Effector CD8-positive, alpha-beta T cell (primary cell): ENCODE results near the gene SPG11.
"Not testable (repeated sequence)": the region's sequence is repeated elsewhere in the genome, so short reads cannot be mapped to it uniquely, and the experiment has no call there.

ENCODE experiments used
- DNase-seq: peaks from one replicate; lab custom pipeline; 2025; lab: John Stamatoyannopoulos, UW

Gene SPG11

GRCh38 chr15:44616974-44617373 is 46.5 kb downstream of the SPG11 start:
- DNase-seq, result no peak

GRCh38 chr15:44606740-44607139 is 56.7 kb downstream of the SPG11 start:
- DNase-seq, result no peak

GRCh38 chr15:44603126-44603525 is 60.3 kb downstream of the SPG11 start:
- DNase-seq, result no peak

- DNase-seq, result no peak
Observed at GRCh38 chr15:44598892-44599291, 64.6 kb downstream of the SPG11 start.

- DNase-seq, result no peak
Observed at GRCh38 chr15:44598066-44598465, 65.4 kb downstream of the SPG11 start.

- no peak for DNase-seq
Observed at GRCh38 chr15:44596511-44597010, 66.9 kb downstream of the SPG11 start.

GRCh38 chr15:44595656-44596510 is 67.6 kb downstream of the SPG11 start:
- DNase-seq, result no peak

GRCh38 chr15:44595246-44595645 is 68.2 kb downstream of the SPG11 start:
- DNase-seq, result no peak

GRCh38 chr15:44593042-44593736 is 70.3 kb downstream of the SPG11 start:
- no peak for DNase-seq

GRCh38 chr15:44591326-44591725 is 72.1 kb downstream of the SPG11 start:
- no peak for DNase-seq

- no peak for DNase-seq
Observed at GRCh38 chr15:44588541-44588940, 74.9 kb downstream of the SPG11 start.

- DNase-seq, result no peak
Observed at GRCh38 chr15:44585633-44586032, 77.8 kb downstream of the SPG11 start.

- peak; percentile 22 for DNase-seq
Observed at GRCh38 chr15:44584162-44584749, 79.2 kb downstream of the SPG11 start.

- DNase-seq, result no peak
Observed at GRCh38 chr15:44580105-44580504, 83.4 kb downstream of the SPG11 start.

GRCh38 chr15:44574734-44575133 is 88.7 kb downstream of the SPG11 start:
- DNase-seq, result no peak

GRCh38 chr15:44573386-44573785 is 90.1 kb downstream of the SPG11 start:
- DNase-seq, result no peak

- DNase-seq, result no peak
Observed at GRCh38 chr15:44570361-44570760, 93.1 kb downstream of the SPG11 start.

GRCh38 chr15:44569316-44569715 is 94.1 kb downstream of the SPG11 start:
- DNase-seq, result no peak

- no peak for DNase-seq
Observed at GRCh38 chr15:44568338-44568737, 95.1 kb downstream of the SPG11 start.

- DNase-seq, result no peak
Observed at GRCh38 chr15:44566155-44566540, 97.3 kb downstream of the SPG11 start.

GRCh38 chr15:44565387-44566154 is 97.9 kb downstream of the SPG11 start:
- DNase-seq, result no peak

GRCh38 chr15:44560926-44561325 is 102.5 kb downstream of the SPG11 start:
- not testable (repeated sequence) for DNase-seq
